B cell (primary cell): Measurements from ENCODE around the gene MYO1C. TPM values are rescaled to one million over a fixed set of nuclear protein-coding genes. Genes with fewer than 3 reads are reported as not detected.
A peak's percentile ranks its signal among the peaks of the same experiment; 100 is the strongest.

Experiments
- ATAC-seq: fragments of 200-7000 bp; cut with Tn5 transposase; one replicate; pipeline ENCODE4 v1.10.0; 2021; ENCODE audit warnings: low read depth, mild to moderate bottlenecking, moderate number of reproducible peaks, moderate library complexity
- CTCF ChIA-PET: fragments of 350-600 bp; sonication (Branson Sonifier 250); formaldehyde crosslinking; loops from one replicate; lab custom pipeline; 2021; ENCODE audit warnings: antibody characterized with exemption, inconsistent platforms; lab: Charles Lee
- POLR2A ChIA-PET: fragments of 350-600 bp; sonication (Branson Sonifier 250); formaldehyde crosslinking; loops from one replicate; lab custom pipeline; 2021; ENCODE audit warnings: antibody characterized with exemption; lab: Charles Lee
- DNase-seq: peaks from one replicate; pipeline ENCODE4 v3.0.0; 2013
- H2AFZ ChIP-seq: 2 replicates; pipeline ENCODE4 v1.6.1; 2012; ENCODE audit warnings: mild to moderate bottlenecking, low read depth, low read length; ENCODE audit not compliant: insufficient read depth, poor library complexity, severe bottlenecking
- H3K27ac ChIP-seq, 2 donors: 1 replicate in 1 of 2; 2 replicates in 1 of 2; pipeline ENCODE4 v1.5.1; 2012 to 2013; ENCODE audit warnings: low read length in 2 of 2, mild to moderate bottlenecking in 2 of 2, moderate library complexity in 1 of 2
- H3K27me3 ChIP-seq, 4 experiments: fragments of 200-600 bp in 1 of 4; sonication (generic) in 1 of 4; replicated peaks in 1 of 4; 1 replicate in 2 of 4; 2 replicates in 2 of 4; pipeline versions ENCODE4 v1.6.1 to v1.7.0; 2013 to 2016; ENCODE audit warnings: low read length in 3 of 4, mild to moderate bottlenecking in 2 of 4, mixed read lengths in 1 of 4, moderate library complexity in 1 of 4; ENCODE audit not compliant: insufficient read depth in 4 of 4, control insufficient read depth in 3 of 4; ENCODE audit errors: control extremely low read depth in 1 of 4
- H3K36me3 ChIP-seq, 2 experiments: replicated peaks in 1 of 2; 1 replicate in 1 of 2; 2 replicates in 1 of 2; pipeline versions ENCODE4 v1.6.1 to v1.7.1; 2013; ENCODE audit warnings: low read length in 1 of 2; ENCODE audit not compliant: insufficient read depth in 2 of 2, control insufficient read depth in 1 of 2; ENCODE audit errors: control extremely low read depth in 1 of 2, extremely low read depth in 1 of 2
- H3K4me1 ChIP-seq, 2 donors: fragments of 200-600 bp in 1 of 2; sonication (generic) in 1 of 2; 1 replicate in 1 of 2; 2 replicates in 1 of 2; pipeline versions ENCODE4 v1.5.1 to v1.6.1; 2013 to 2017; ENCODE audit warnings: low read length in 2 of 2; ENCODE audit not compliant: control insufficient read depth in 2 of 2, insufficient read depth in 2 of 2
- H3K4me2 ChIP-seq: replicated peaks from 2 replicates; pipeline ENCODE3; 2012; ENCODE audit warnings: mild to moderate bottlenecking, low read depth, low read length; ENCODE audit not compliant: poor library complexity, severe bottlenecking
- H3K4me3 ChIP-seq, 5 experiments: fragments of 200-600 bp in 1 of 5; sonication (generic) in 1 of 5; 1 replicate in 3 of 5; 2 replicates in 2 of 5; pipeline versions ENCODE4 v1.5.1 to v1.7.0; 2011 to 2016; ENCODE audit warnings: low read length in 4 of 5, mild to moderate bottlenecking in 4 of 5, low read depth in 2 of 5, control low read depth in 1 of 5, moderate library complexity in 1 of 5; ENCODE audit not compliant: insufficient read depth in 1 of 5; ENCODE audit errors: control extremely low read depth in 1 of 5, extremely low read depth in 1 of 5
- H3K79me2 ChIP-seq: fragments of 200-600 bp; sonication (generic); one replicate; pipeline ENCODE4 v1.6.0; 2016; ENCODE audit warnings: low read length; ENCODE audit not compliant: control insufficient read depth, insufficient read depth
- H3K9ac ChIP-seq: fragments of 200-600 bp; sonication (generic); 2 replicates; pipeline ENCODE4 v1.6.1; 2017; ENCODE audit warnings: mild to moderate bottlenecking, low read length, moderate library complexity
- H3K9me3 ChIP-seq, 3 donors: one replicate each; pipeline versions ENCODE4 v1.6.1 to v1.7.1; 2013; ENCODE audit warnings: low read length in 2 of 3; ENCODE audit not compliant: control insufficient read depth in 2 of 3, insufficient read depth in 1 of 3; ENCODE audit errors: control extremely low read depth in 1 of 3
- H4K20me1 ChIP-seq: 2 replicates; pipeline ENCODE4 v1.6.0; 2012; ENCODE audit warnings: mild to moderate bottlenecking, low read length; ENCODE audit not compliant: insufficient read depth, control insufficient read depth, poor library complexity, severe bottlenecking
- H3K27ac Mint-ChIP-seq: one replicate; pipeline ENCODE4 v1.8.0; 2021; ENCODE audit warnings: mixed read lengths
- H3K27me3 Mint-ChIP-seq: one replicate; pipeline ENCODE4 v1.8.0; 2021; ENCODE audit warnings: mixed read lengths
- H3K4me1 Mint-ChIP-seq: one replicate; pipeline ENCODE4 v1.8.0; 2021; ENCODE audit warnings: mixed read lengths
- H3K4me3 Mint-ChIP-seq: one replicate; pipeline ENCODE4 v1.8.0; 2021; ENCODE audit warnings: mixed read lengths
- H3K9me3 Mint-ChIP-seq: one replicate; pipeline ENCODE4 v1.8.0; 2022; ENCODE audit warnings: mixed read lengths; ENCODE audit not compliant: insufficient read depth
- EZH2 ChIP-seq: IDR thresholded peaks from 2 replicates; pipeline ENCODE4 v1.6.1; 2012; ENCODE audit warnings: borderline replicate concordance, low read depth, mild to moderate bottlenecking, moderate library complexity, low read length; ENCODE audit not compliant: insufficient read depth, poor library complexity, severe bottlenecking
- WGBS: methylation state at CpG from one replicate; pipeline ENCODE4 v1.1.5; 2013; ENCODE audit warnings: missing lambda C conversion rate; ENCODE audit not compliant: insufficient coverage; 5-methylcytosine and 5-hydroxymethylcytosine counted together
- intact Hi-C: fragments of 100-400 bp; cut with micrococcal nuclease; formaldehyde crosslinking; loops from one replicate; pipeline ENCODE4 v1.10.0; 2022
- polyA plus RNA-seq: library from polyadenylated mRNA; depleted of rRNA; stranded (reverse); fragments of >200 nt; gene quantifications from 2 replicates; pipeline ENCODE4 v1.2.3, GENCODE V29; 2012
- total RNA-seq, 2 donors: library from RNA; stranded (reverse); fragments of 120-200 nt in 1 of 2; gene quantifications; 1 replicate in 1 of 2; 2 replicates in 1 of 2; pipeline versions ENCODE4 v1.2.3 to v1.2.4, GENCODE V29; 2013 to 2022
- TF ChIP-seq, protein P1 (sequence below): fragments of 200-600 bp; IDR thresholded peaks from one replicate; pipeline ENCODE4 v1.8.0; 2022; ENCODE audit warnings: antibody characterized with exemption, mild to moderate bottlenecking

MYO1C gene
- total and polyA plus RNA-seq, 2 donors (not counting 1 experiment from before 2014, with no cell fraction given) = 54.7 to 81.7 TPM

DNA sequence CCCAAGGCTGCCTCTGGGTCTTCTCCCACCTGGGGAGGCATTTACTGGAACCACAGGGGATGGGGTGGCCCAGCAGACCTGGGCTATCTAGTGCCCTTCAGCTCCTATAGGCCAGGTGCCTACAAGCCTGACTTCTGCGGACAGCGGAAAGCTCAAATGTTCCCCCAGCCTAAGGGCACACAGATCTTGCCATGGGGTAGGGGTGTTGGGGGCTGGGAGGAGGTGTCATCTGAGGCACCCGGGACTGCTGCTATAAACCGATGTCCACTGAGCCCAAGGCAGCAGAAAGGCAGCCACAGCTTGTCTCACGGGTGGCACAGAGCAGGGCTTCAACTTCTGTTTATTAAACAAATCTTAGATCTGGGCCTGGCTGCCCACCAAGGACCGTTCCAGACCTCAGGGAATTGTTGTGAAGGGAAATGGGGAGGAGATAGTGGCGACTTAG, 3.6 kb downstream of the MYO1C start:
- H3K4me1 ChIP-seq = peaks cover 39 to 70% of the 10 kb centered on the region in 2 donors
- no peak overlapping the region for H3K9ac ChIP-seq
- peak overlapping the region; percentile 98 for H3K4me2 ChIP-seq
- H3K27me3 ChIP-seq = peaks cover 0 to 5% (median 0%) of the 10 kb centered on the region in 4 experiments
- 97% methylated on average over 5 of the region's 7 CpGs for WGBS
- ChIA-PET CTCF (interaction anchor here (0.5 to 3.6 kb wide), 6 partner anchors 26 to 368 kb away, joined by 3 to 23 read pairs (median 4); partner anchors contain the start of gene INPP5K), POLR2A (interaction anchor here (3.9 kb wide), 1 partner anchor 27 kb away, joined by 23 read pairs; the partner anchor contains the start of gene INPP5K)
- peak overlapping the region; percentile 39 to 81 for H3K27ac ChIP-seq
- intact Hi-C loops = loop anchor here (2.0 to 5.0 kb wide), 2 partner anchors 292 to 308 kb away; no protein-coding TSS in a partner anchor
- H3K4me1 Mint-ChIP-seq = peaks cover 56% of the 10 kb centered on the region
- H3K27me3 Mint-ChIP-seq = no peaks in the 10 kb centered on the region
- no peaks in the 10 kb centered on the region for H3K36me3 ChIP-seq
- H4K20me1 ChIP-seq = peaks cover 21% of the 10 kb centered on the region
- no peaks in the 10 kb centered on the region for H3K9me3 ChIP-seq
- H3K4me3 ChIP-seq = no peak overlapping the region
- H3K9me3 Mint-ChIP-seq = no peaks in the 10 kb centered on the region
- H3K27ac Mint-ChIP-seq = peak overlapping the region; percentile 91
- peaks cover 18% of the 10 kb centered on the region for H3K79me2 ChIP-seq
- no peak for DNase-seq
- TF ChIP-seq EZH2 = no peak
- TF ChIP-seq, protein P1, sequence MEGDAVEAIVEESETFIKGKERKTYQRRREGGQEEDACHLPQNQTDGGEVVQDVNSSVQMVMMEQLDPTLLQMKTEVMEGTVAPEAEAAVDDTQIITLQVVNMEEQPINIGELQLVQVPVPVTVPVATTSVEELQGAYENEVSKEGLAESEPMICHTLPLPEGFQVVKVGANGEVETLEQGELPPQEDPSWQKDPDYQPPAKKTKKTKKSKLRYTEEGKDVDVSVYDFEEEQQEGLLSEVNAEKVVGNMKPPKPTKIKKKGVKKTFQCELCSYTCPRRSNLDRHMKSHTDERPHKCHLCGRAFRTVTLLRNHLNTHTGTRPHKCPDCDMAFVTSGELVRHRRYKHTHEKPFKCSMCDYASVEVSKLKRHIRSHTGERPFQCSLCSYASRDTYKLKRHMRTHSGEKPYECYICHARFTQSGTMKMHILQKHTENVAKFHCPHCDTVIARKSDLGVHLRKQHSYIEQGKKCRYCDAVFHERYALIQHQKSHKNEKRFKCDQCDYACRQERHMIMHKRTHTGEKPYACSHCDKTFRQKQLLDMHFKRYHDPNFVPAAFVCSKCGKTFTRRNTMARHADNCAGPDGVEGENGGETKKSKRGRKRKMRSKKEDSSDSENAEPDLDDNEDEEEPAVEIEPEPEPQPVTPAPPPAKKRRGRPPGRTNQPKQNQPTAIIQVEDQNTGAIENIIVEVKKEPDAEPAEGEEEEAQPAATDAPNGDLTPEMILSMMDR = no peak
- no peak for ATAC-seq
- H2AFZ ChIP-seq = no peak overlapping the region
- peak overlapping the region; percentile 87 for H3K4me3 Mint-ChIP-seq
